HepG2 (cell line): Measurements from ENCODE around the gene LAMA1. TPM values are rescaled to one million over a fixed set of nuclear protein-coding genes. Genes with fewer than 3 reads are reported as not detected.

Experiments used
- ATAC-seq: fragments of 200-7000 bp; cut with Tn5 transposase; 3 replicates; pipeline ENCODE4 v1.9.1; 2020; ENCODE audit warnings: mild to moderate bottlenecking, moderate library complexity
- BruUV-seq: library from RNA; stranded (reverse); fragments of 400-500 nt; replicated peaks from 2 replicates; lab custom pipeline; 2021; lab: Mats Ljungman, UMichigan
- CTCF ChIA-PET: fragments of 300-600 bp; formaldehyde crosslinking; extraction: SDS; loops from one replicate; lab custom pipeline; 2021; ENCODE audit warnings: low total read pairs, inconsistent platforms, low intra/inter-chr PET ratio; lab: Yijun Ruan, JAX
- POLR2A ChIA-PET: fragments of 350-600 bp; sonication (Branson Sonifier 250); formaldehyde crosslinking; loops from one replicate; lab custom pipeline; 2020; ENCODE audit warnings: antibody characterized with exemption, inconsistent platforms; lab: Yijun Ruan, JAX
- DNase-seq: peaks from one replicate; pipeline ENCODE4 v3.0.0-alpha.2; 2015; ENCODE audit warnings: low spot score
- FAIRE-seq: peaks from 3 replicates; lab custom pipeline; 2011; peaks lifted over from hg19 to GRCh38; lab: Jason Lieb, UNC
- H2AFZ ChIP-seq: one replicate; pipeline ENCODE4 v1.6.1; 2011; ENCODE audit warnings: low read length, inconsistent platforms
- H3K27ac ChIP-seq: fragments of 300-600 bp; 3 replicates; pipeline ENCODE4 v1.8.0; 2011; ENCODE audit warnings: mixed run types, mild to moderate bottlenecking, mixed read lengths, low read length, inconsistent platforms; ENCODE audit not compliant: insufficient read depth; ENCODE audit errors: extremely low read length
- H3K27me3 ChIP-seq, 2 experiments: fragments of 200-600 bp in 1 of 2; 2 replicates in 1 of 2; 3 replicates in 1 of 2; pipeline versions ENCODE4 v1.6.0 to v1.8.0; 2011; ENCODE audit warnings: low read length in 2 of 2, mild to moderate bottlenecking in 2 of 2, moderate library complexity in 2 of 2, inconsistent platforms in 1 of 2; ENCODE audit not compliant: insufficient read depth in 2 of 2, control insufficient read depth in 1 of 2
- H3K36me3 ChIP-seq, 2 experiments: fragments of 200-600 bp in 1 of 2; replicated peaks in 1 of 2; 2 replicates in 1 of 2; 3 replicates in 1 of 2; pipeline versions ENCODE4 v1.5.1 to v1.8.0; 2011; ENCODE audit warnings: low read length in 2 of 2, inconsistent platforms in 1 of 2; ENCODE audit not compliant: insufficient read depth in 2 of 2, control insufficient read depth in 1 of 2
- H3K4me1 ChIP-seq: 2 replicates; pipeline ENCODE4 v1.5.1; 2012; ENCODE audit warnings: low read length, inconsistent platforms; ENCODE audit not compliant: insufficient read depth
- H3K4me2 ChIP-seq: 2 replicates; pipeline ENCODE4 v1.6.0; 2011; ENCODE audit warnings: low read depth, low read length, inconsistent platforms
- H3K4me3 ChIP-seq, 3 experiments: fragments of 200-600 bp in 1 of 3; sonication (generic), shearing (Covaris generic) in 1 of 3; replicated peaks in 1 of 3; 2 replicates each; pipeline ENCODE4 v1.5.1; 2011 to 2016; ENCODE audit warnings: low read length in 3 of 3, inconsistent platforms in 2 of 3, low read depth in 2 of 3, mild to moderate bottlenecking in 2 of 3, control low read depth in 1 of 3, mixed read lengths in 1 of 3; ENCODE audit not compliant: insufficient read depth in 1 of 3
- H3K79me2 ChIP-seq: one replicate; pipeline ENCODE4 v1.6.1; 2011; ENCODE audit warnings: low read length, inconsistent platforms; ENCODE audit not compliant: insufficient read depth
- H3K9ac ChIP-seq: 2 replicates; pipeline ENCODE4 v1.6.0; 2011; ENCODE audit warnings: mild to moderate bottlenecking, low read depth, low read length, inconsistent platforms; ENCODE audit not compliant: insufficient read depth
- H3K9me3 ChIP-seq: 2 replicates; pipeline ENCODE4 v1.5.1; 2012; ENCODE audit warnings: mild to moderate bottlenecking, low read length
- H4K20me1 ChIP-seq: 2 replicates; pipeline ENCODE4 v1.6.0; 2011; ENCODE audit warnings: inconsistent platforms, mild to moderate bottlenecking, low read length, moderate library complexity; ENCODE audit not compliant: insufficient read depth
- CHD2 ChIP-seq: IDR thresholded peaks from 2 replicates; pipeline ENCODE4 v1.6.1; 2011; ENCODE audit warnings: low read depth, low read length, improper control_type of control experiment
- HHEX ChIP-seq: IDR thresholded peaks from 2 replicates; pipeline ENCODE4 v1.6.1; 2016; ENCODE audit warnings: control low read depth
- KMT2B ChIP-seq: IDR thresholded peaks from 2 replicates; pipeline ENCODE4 v1.6.1; 2016; ENCODE audit warnings: missing genetic modification reagents, missing compliant biosample characterization
- MED13 ChIP-seq: sonication (generic); formaldehyde crosslinking; IDR thresholded peaks from 2 replicates; pipeline ENCODE4 v1.5.0; 2020; ENCODE audit warnings: missing genetic modification reagents
- SP140L ChIP-seq: sonication (generic); formaldehyde crosslinking; IDR thresholded peaks from 2 replicates; pipeline ENCODE4 v1.4.0; 2020; ENCODE audit warnings: missing genetic modification reagents, borderline replicate concordance
- ZFP82 ChIP-seq: sonication (generic); formaldehyde crosslinking; IDR thresholded peaks from 2 replicates; pipeline ENCODE4 v1.5.1; 2020; ENCODE audit warnings: mild to moderate bottlenecking, missing genetic modification reagents, borderline replicate concordance
- ZNF20 ChIP-seq: sonication (generic); formaldehyde crosslinking; IDR thresholded peaks from 2 replicates; pipeline ENCODE4 v1.4.0; 2020; ENCODE audit warnings: mild to moderate bottlenecking, moderate library complexity, missing genetic modification reagents
- ZNF224 ChIP-seq: sonication (generic); formaldehyde crosslinking; IDR thresholded peaks from 2 replicates; pipeline ENCODE4 v1.5.0; 2020; ENCODE audit warnings: mild to moderate bottlenecking, missing genetic modification reagents
- ZNF572 ChIP-seq: sonication (generic); formaldehyde crosslinking; IDR thresholded peaks from 2 replicates; pipeline ENCODE4 v1.5.1; 2020; ENCODE audit warnings: mild to moderate bottlenecking, missing genetic modification reagents
- WGBS: methylation state at CpG from one replicate; pipeline ENCODE4 v1.1.6; 2017; ENCODE audit warnings: low lambda C conversion rate; 5-methylcytosine and 5-hydroxymethylcytosine counted together
- in situ Hi-C: cut with HindIII; loops from 2 replicates; pipeline ENCODE4 v1.10.0; 2017; ENCODE audit warnings: low pct_unique_long_range_greater_than_20kb; ENCODE audit not compliant: extremely low pct_ligation_motif_present
- intact Hi-C: fragments of 100-400 bp; cut with micrococcal nuclease; formaldehyde crosslinking; loops from one replicate; pipeline ENCODE4 v1.10.0; 2022; ENCODE audit not compliant: unreplicated experiment
- polyA plus RNA-seq, 8 experiments: library from polyadenylated mRNA; depleted of rRNA in 3 of 8; stranded (reverse) in 7 of 8; unstranded in 1 of 8; fragments of >200 nt; fragmentation: Illumina TruSeq in 4 of 8; extraction: Trizol in 4 of 8; gene quantifications; 2 replicates each; pipeline versions ENCODE4 v1.2.1 to v1.2.3, GENCODE V29; 2011 to 2016; ENCODE audit warnings: low read depth in 4 of 8, missing spikeins in 1 of 8, mixed read lengths in 1 of 8; ENCODE audit not compliant: insufficient read depth in 1 of 8
- total RNA-seq, 5 experiments: library from RNA; depleted of rRNA; stranded (reverse); fragments of >200 nt; fragmentation: Illumina TruSeq; extraction: Trizol; gene quantifications; 2 replicates each; pipeline ENCODE4 v1.2.3, GENCODE V29; 2016; ENCODE audit warnings: low read depth in 1 of 5

The LAMA1 gene
- total and polyA plus RNA-seq, 2 of the 13 experiments (the other 11 are each of a cell fraction or from before 2014, with no cell fraction given): 0.05 to 0.44 TPM

DNA sequence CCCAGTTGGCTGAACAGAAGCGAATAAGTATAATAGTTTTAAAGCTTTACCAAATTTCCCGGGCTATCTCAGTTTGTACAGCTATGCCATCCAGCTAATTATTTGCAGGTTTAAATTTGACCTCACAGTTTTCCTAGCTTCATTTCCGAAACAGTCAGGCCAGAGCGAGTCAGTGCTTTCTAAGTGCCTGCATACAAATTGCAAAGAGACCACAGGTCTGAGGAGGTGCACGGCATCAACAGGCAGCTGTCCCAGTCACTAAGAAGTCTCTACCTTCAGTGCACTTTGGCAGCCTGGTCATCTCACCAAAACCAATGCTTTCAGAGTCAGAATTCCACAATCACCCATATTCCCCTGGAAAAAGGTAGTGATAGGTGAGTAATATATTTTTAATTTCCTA lies 51.9 kb downstream of the LAMA1 start:
- TF ChIP-seq KMT2B (CRISPR knock-in tag): no peak
- no peak for TF ChIP-seq ZNF572 (CRISPR knock-in tag)

GRCh38 chr18:7064346-7064745 lies 53.3 kb downstream of the LAMA1 start:
- no peak for DNase-seq
- Histone ChIP-seq H3K27me3 (no peaks in the 10 kb centered on the region), H3K4me3 (no peak overlapping the region), H2AFZ (no peak overlapping the region), H3K9me3 (no peaks in the 10 kb centered on the region), H3K4me2 (no peak overlapping the region), H3K36me3 (no peaks in the 10 kb centered on the region), H4K20me1 (no peaks in the 10 kb centered on the region), H3K4me1 (peaks cover 23% of the 10 kb centered on the region), H3K27ac (no peak overlapping the region), H3K9ac (no peak overlapping the region), H3K79me2 (no peaks in the 10 kb centered on the region)
- ChIA-PET CTCF (no interaction called here), POLR2A (no interaction called here)
- WGBS: 6% methylated on average over 3 of the region's 3 CpGs
- in situ Hi-C loops (no loop called here), intact Hi-C loops (no loop called here)
- TF ChIP-seq ZNF224 (CRISPR knock-in tag) (no peak), ZFP82 (CRISPR knock-in tag) (no peak), SP140L (CRISPR knock-in tag) (no peak), ZNF20 (CRISPR knock-in tag) (no peak), HHEX (no peak), MED13 (CRISPR knock-in tag) (no peak), CHD2 (no peak)
- BruUV-seq: no TSS peak
- no peak for ATAC-seq
- no peak for FAIRE-seq

More for the DNA sequence above, 51.9 kb downstream of the LAMA1 start:
- peaks cover 23% of the 10 kb centered on the region for H3K4me1 ChIP-seq
- ChIA-PET CTCF (no interaction called here), POLR2A (no interaction called here)
- DNase-seq (no peak), ATAC-seq (no peak), FAIRE-seq (no peak)
- H3K27ac ChIP-seq: no peak overlapping the region
- H3K27me3 ChIP-seq: no peaks in the 10 kb centered on the region
- H2AFZ ChIP-seq: no peak overlapping the region
- H3K36me3 ChIP-seq: no peaks in the 10 kb centered on the region
- H4K20me1 ChIP-seq: no peaks in the 10 kb centered on the region
- no peak overlapping the region for H3K4me2 ChIP-seq
- WGBS: 46% methylated on average over 5 of the region's 5 CpGs
- H3K9me3 ChIP-seq: no peaks in the 10 kb centered on the region
- in situ Hi-C loops: no loop called here
- H3K4me3 ChIP-seq: no peak overlapping the region
- intact Hi-C loops: no loop called here
- no peaks in the 10 kb centered on the region for H3K79me2 ChIP-seq
- BruUV-seq: no TSS peak
- no peak overlapping the region for H3K9ac ChIP-seq
